Measurements from ENCODE around the gene ZW10. TPM values are rescaled to one million over a fixed set of nuclear protein-coding genes. Genes with fewer than 3 reads are reported as not detected.

Gene ZW10
- total and polyA plus RNA-seq, 10 of the 15 experiments (the other 5 are each of a cell fraction or from before 2014, with no cell fraction given) = 5.4 to 32.0 (median 17.3) TPM

DNA sequence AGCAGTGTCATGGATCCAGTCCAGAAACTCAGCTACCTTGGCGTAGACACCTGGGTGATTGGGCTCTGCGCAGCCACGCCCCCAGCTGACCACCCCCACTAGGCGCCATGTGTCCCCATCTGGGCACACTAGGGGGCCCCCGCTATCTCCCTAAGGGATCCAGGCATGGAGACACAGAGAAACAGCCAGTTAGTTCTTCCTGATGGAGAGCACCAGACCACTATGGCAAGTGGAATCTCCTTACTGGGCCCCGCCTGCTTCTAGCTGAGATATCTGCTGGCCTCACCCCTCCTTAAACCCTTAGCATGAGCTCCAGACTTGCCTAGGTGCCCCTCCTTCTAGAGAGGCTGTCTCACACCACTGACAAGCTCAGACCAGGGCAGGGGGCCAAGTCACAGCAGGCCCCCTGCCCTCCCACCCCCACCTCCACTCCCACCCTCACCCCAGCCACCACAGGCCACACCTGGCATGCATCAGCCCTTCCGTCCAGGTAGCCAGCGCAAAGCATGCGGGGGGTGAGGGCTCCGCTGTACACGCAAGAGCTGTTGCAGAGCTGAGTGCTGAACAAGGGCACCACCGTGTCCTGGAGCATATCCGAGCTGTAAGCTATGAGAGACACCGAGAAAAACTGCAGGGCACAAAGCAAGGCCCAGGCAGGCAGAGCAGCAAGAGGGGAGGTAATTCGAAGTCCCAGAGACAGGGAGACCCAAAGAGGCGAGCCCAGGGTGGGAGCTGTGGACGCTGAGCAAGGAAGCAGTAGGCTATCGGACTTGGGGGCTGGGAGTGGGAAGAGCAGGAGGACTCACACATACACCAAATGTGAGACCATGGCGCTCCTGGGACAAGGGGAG lies 83.5 kb downstream of the ZW10 start:
- intact Hi-C loops (cut with micrococcal nuclease; ENCODE audit: unreplicated experiment) (no loop called here), in situ Hi-C loops (cut with MboI) (no loop called here)
- ATAC-seq = no peak
- H3K4me1 ChIP-seq (ENCODE audit: control insufficient read depth, insufficient read depth, low read length) = no peaks in the 10 kb centered on the region; the same call in 1 of the 2 replicates
- H3K4me2 ChIP-seq (ENCODE audit: control insufficient read depth, insufficient read depth) = no peak overlapping the region
- no peak for DNase-seq (ENCODE audit: low read depth, low spot score)
- RAD21 ChIA-PET (ENCODE audit: unreplicated experiment) = no interaction called here
- no peaks in the 10 kb centered on the region for H3K36me3 ChIP-seq (ENCODE audit: control insufficient read depth in 2 of 2, insufficient read depth in 2 of 2, low read length in 1 of 2)
- no peaks in the 10 kb centered on the region for H3K9me3 ChIP-seq (replicated peaks; ENCODE audit: control insufficient read depth, insufficient read depth, low read length)
- POLR2A ChIA-PET = no interaction called here
- BruUV-seq (replicated peaks) = no TSS peak
- WGBS (ENCODE audit: insufficient coverage, insufficient replicate concordance, low lambda C conversion rate, missing lambda C conversion rate) = 80% methylated on average over 18 of the region's 19 CpGs
- H3K4me3 ChIP-seq = no peak overlapping the region
- FAIRE-seq = no peak
- H3K79me2 ChIP-seq (ENCODE audit: control insufficient read depth, insufficient read depth, low read length) = no peaks in the 10 kb centered on the region
- CTCF ChIA-PET = no interaction called here
- H4K20me1 ChIP-seq (ENCODE audit: control insufficient read depth, insufficient read depth) = no peaks in the 10 kb centered on the region
- H2AFZ ChIP-seq (ENCODE audit: control insufficient read depth, low read depth, low read length) = no peak overlapping the region
- no peak overlapping the region for H3K27ac ChIP-seq (ENCODE audit: control insufficient read depth, insufficient read depth)
- no peak overlapping the region for H3K9ac ChIP-seq (ENCODE audit: control insufficient read depth, insufficient read depth, low read length)
- no peaks in the 10 kb centered on the region for H3K27me3 ChIP-seq (replicated peaks in 1 of 2; ENCODE audit: control insufficient read depth in 2 of 2, insufficient read depth in 2 of 2, low read length in 1 of 2)
- SMC1A ChIA-PET (ENCODE audit: uncharacterized antibody, unreplicated experiment) = no interaction called here
- TF ChIP-seq, protein P1, sequence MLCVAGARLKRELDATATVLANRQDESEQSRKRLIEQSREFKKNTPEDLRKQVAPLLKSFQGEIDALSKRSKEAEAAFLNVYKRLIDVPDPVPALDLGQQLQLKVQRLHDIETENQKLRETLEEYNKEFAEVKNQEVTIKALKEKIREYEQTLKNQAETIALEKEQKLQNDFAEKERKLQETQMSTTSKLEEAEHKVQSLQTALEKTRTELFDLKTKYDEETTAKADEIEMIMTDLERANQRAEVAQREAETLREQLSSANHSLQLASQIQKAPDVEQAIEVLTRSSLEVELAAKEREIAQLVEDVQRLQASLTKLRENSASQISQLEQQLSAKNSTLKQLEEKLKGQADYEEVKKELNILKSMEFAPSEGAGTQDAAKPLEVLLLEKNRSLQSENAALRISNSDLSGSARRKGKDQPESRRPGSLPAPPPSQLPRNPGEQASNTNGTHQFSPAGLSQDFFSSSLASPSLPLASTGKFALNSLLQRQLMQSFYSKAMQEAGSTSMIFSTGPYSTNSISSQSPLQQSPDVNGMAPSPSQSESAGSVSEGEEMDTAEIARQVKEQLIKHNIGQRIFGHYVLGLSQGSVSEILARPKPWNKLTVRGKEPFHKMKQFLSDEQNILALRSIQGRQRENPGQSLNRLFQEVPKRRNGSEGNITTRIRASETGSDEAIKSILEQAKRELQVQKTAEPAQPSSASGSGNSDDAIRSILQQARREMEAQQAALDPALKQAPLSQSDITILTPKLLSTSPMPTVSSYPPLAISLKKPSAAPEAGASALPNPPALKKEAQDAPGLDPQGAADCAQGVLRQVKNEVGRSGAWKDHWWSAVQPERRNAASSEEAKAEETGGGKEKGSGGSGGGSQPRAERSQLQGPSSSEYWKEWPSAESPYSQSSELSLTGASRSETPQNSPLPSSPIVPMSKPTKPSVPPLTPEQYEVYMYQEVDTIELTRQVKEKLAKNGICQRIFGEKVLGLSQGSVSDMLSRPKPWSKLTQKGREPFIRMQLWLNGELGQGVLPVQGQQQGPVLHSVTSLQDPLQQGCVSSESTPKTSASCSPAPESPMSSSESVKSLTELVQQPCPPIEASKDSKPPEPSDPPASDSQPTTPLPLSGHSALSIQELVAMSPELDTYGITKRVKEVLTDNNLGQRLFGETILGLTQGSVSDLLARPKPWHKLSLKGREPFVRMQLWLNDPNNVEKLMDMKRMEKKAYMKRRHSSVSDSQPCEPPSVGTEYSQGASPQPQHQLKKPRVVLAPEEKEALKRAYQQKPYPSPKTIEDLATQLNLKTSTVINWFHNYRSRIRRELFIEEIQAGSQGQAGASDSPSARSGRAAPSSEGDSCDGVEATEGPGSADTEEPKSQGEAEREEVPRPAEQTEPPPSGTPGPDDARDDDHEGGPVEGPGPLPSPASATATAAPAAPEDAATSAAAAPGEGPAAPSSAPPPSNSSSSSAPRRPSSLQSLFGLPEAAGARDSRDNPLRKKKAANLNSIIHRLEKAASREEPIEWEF (IDR thresholded peaks at IDR 0.05; ENCODE audit: insufficient replicate concordance, low read depth, low read length) = no peak
- no peak for TF ChIP-seq TCF3 (IDR thresholded peaks at IDR 0.05; ENCODE audit: borderline replicate concordance, insufficient read depth, low read depth, low read length)
- TF ChIP-seq, protein P2, sequence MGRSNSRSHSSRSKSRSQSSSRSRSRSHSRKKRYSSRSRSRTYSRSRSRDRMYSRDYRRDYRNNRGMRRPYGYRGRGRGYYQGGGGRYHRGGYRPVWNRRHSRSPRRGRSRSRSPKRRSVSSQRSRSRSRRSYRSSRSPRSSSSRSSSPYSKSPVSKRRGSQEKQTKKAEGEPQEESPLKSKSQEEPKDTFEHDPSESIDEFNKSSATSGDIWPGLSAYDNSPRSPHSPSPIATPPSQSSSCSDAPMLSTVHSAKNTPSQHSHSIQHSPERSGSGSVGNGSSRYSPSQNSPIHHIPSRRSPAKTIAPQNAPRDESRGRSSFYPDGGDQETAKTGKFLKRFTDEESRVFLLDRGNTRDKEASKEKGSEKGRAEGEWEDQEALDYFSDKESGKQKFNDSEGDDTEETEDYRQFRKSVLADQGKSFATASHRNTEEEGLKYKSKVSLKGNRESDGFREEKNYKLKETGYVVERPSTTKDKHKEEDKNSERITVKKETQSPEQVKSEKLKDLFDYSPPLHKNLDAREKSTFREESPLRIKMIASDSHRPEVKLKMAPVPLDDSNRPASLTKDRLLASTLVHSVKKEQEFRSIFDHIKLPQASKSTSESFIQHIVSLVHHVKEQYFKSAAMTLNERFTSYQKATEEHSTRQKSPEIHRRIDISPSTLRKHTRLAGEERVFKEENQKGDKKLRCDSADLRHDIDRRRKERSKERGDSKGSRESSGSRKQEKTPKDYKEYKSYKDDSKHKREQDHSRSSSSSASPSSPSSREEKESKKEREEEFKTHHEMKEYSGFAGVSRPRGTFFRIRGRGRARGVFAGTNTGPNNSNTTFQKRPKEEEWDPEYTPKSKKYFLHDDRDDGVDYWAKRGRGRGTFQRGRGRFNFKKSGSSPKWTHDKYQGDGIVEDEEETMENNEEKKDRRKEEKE (IDR thresholded peaks at IDR 0.05) = no peak
- TF ChIP-seq NBN (IDR thresholded peaks at IDR 0.05) = no peak
- TF ChIP-seq, protein P3, sequence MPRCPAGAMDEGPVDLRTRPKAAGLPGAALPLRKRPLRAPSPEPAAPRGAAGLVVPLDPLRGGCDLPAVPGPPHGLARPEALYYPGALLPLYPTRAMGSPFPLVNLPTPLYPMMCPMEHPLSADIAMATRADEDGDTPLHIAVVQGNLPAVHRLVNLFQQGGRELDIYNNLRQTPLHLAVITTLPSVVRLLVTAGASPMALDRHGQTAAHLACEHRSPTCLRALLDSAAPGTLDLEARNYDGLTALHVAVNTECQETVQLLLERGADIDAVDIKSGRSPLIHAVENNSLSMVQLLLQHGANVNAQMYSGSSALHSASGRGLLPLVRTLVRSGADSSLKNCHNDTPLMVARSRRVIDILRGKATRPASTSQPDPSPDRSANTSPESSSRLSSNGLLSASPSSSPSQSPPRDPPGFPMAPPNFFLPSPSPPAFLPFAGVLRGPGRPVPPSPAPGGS (IDR thresholded peaks at IDR 0.05; ENCODE audit: borderline replicate concordance, insufficient read depth, low read depth, low read length, poor library complexity, severe bottlenecking) = no peak
- TF ChIP-seq, protein P4, sequence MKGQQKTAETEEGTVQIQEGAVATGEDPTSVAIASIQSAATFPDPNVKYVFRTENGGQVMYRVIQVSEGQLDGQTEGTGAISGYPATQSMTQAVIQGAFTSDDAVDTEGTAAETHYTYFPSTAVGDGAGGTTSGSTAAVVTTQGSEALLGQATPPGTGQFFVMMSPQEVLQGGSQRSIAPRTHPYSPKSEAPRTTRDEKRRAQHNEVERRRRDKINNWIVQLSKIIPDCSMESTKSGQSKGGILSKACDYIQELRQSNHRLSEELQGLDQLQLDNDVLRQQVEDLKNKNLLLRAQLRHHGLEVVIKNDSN (IDR thresholded peaks at IDR 0.05; ENCODE audit: borderline replicate concordance, extremely low read length, insufficient read depth, low read depth, low read length) = no peak
- TF ChIP-seq TAF1 (IDR thresholded peaks at IDR 0.05; ENCODE audit: borderline replicate concordance, low read depth, low read length) = no peak
- TF ChIP-seq, protein P5, sequence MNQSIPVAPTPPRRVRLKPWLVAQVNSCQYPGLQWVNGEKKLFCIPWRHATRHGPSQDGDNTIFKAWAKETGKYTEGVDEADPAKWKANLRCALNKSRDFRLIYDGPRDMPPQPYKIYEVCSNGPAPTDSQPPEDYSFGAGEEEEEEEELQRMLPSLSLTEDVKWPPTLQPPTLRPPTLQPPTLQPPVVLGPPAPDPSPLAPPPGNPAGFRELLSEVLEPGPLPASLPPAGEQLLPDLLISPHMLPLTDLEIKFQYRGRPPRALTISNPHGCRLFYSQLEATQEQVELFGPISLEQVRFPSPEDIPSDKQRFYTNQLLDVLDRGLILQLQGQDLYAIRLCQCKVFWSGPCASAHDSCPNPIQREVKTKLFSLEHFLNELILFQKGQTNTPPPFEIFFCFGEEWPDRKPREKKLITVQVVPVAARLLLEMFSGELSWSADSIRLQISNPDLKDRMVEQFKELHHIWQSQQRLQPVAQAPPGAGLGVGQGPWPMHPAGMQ (IDR thresholded peaks at IDR 0.05; ENCODE audit: borderline replicate concordance) = no peak
- TF ChIP-seq HCFC1 (IDR thresholded peaks at IDR 0.05; ENCODE audit: low read length) = no peak
- TF ChIP-seq SIX5 (IDR thresholded peaks at IDR 0.05; ENCODE audit: low read depth, low read length, severe bottlenecking) = no peak

All from GM12878 (cell line).